ENCODE data around the gene C1QTNF5.

DNA sequence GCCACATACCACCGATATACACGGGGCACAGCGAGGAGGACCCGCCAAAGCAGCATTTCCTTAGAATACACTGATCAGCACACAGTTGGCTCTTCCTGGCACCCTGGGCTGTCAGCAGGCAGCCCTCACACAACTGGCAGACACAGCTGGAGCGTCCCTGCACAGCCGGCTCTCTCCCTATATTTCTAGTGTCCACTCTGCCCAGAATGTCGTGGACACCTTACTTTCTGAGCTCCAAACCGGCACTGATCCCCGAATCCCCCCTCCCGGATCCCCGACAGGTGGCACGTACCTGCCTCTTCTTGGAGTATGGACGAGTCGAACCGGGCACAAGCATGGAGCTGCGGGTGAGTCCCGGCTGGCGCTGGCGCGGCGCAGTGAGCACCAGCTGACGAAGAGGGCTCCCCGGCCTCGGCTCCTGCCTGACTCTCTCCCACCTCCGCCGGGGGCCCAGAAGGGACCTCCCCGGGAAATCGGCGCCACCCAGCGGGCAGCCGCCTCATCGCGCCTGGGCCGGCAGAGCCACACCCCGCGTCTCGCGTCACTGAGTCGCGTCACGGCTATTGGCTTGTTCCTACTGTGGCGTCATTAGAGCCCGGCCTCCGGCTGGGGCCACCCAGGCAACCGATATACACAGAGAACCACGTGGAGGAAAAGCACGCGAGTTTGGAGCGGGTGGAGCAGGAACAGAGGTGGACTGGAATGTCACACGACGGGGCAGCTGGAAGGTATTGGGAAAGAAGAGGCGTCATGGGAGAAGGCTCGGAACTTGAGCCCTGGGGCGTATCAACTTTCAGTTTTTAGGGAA, 40.7 kb upstream of the C1QTNF5 start, which contains the start of gene USP2:
- TF ChIP-seq, protein P1, sequence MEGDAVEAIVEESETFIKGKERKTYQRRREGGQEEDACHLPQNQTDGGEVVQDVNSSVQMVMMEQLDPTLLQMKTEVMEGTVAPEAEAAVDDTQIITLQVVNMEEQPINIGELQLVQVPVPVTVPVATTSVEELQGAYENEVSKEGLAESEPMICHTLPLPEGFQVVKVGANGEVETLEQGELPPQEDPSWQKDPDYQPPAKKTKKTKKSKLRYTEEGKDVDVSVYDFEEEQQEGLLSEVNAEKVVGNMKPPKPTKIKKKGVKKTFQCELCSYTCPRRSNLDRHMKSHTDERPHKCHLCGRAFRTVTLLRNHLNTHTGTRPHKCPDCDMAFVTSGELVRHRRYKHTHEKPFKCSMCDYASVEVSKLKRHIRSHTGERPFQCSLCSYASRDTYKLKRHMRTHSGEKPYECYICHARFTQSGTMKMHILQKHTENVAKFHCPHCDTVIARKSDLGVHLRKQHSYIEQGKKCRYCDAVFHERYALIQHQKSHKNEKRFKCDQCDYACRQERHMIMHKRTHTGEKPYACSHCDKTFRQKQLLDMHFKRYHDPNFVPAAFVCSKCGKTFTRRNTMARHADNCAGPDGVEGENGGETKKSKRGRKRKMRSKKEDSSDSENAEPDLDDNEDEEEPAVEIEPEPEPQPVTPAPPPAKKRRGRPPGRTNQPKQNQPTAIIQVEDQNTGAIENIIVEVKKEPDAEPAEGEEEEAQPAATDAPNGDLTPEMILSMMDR (conservative IDR thresholded peaks at IDR 0.05; ENCODE audit: low read length), result peak; percentile 92
- TF ChIP-seq EZH2phosphoT487 (IDR thresholded peaks at IDR 0.05; ENCODE audit: borderline replicate concordance, low read depth, low read length), result no peak
